Superior temporal gyrus (tissue), 1 donor: ENCODE results near the gene VSIG1.

Source experiments
- DNase-seq: peaks from one replicate; pipeline ENCODE4 v3.0.0-alpha.2; 2016; ENCODE audit errors: extremely low spot score

VSIG1 gene

DNA sequence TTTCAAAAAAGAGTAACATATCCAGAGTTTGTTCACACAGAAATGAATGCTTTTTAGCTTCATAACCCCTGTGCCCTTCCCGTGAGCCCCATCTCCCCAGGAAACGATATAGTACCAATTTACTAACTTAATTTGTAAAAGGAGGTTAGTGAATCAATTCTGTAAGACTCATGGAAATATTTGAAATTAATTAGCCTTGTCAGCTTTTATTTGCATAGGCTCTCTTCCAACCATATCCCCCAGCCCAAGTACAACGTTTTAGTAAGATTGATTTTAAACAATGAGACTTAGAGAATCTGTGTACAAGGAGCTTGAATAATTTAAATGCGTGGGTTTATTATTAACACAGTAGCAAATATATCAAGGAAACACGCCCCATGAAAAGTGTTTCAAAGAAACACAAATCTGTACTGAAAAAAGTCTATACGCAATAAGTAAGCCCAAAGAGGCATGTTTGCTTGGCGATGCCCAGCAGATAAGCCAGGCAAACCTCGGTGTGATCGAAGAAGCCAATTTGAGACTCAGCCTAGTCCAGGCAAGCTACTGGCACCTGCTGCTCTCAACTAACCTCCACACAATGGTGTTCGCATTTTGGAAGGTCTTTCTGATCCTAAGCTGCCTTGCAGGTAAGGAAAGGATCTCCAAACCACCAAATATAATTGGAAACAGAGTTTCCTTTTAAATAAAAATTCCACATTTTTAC is at the start of gene VSIG1:
VSIG1 (plus strand) TSS at position 512 of the 703 bp plus-strand sequence; CDS start at position 578, 66 bp downstream.
- no peak for DNase-seq

GRCh38 chrX:107996124-107996523 is 48.7 kb upstream of the VSIG1 start:
- no peak for DNase-seq

- no peak for DNase-seq
Observed at GRCh38 chrX:108000751-108001150, 44.1 kb upstream of the VSIG1 start.

GRCh38 chrX:108001218-108001814 is 43.5 kb upstream of the VSIG1 start:
- no peak for DNase-seq

- no peak for DNase-seq
Observed at GRCh38 chrX:108018656-108019381, 26.0 kb upstream of the VSIG1 start.

- DNase-seq, result no peak
Observed at GRCh38 chrX:108019382-108019875, 25.4 kb upstream of the VSIG1 start.

- no peak for DNase-seq
Observed at GRCh38 chrX:108020631-108021030, 24.2 kb upstream of the VSIG1 start.

GRCh38 chrX:108022491-108023089 is 22.3 kb upstream of the VSIG1 start:
- no peak for DNase-seq

DNA sequence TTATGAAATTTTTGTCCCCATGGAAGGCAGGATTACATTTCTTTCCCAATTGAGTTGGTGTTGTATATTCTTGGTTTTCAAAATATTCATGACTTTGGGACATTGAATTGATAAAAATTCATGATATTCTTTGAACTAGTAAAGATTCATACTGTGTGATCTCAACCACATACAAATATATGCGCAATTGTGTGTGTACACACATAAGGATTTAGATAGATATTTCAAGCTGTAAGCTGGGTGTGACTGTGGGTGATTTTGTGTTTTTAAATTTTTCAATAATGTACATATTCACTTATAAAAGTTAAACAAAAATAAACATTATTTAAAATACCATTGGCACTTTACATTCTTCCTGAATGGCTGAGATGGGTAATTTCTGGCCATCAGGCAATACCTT is 19.5 kb upstream of the VSIG1 start:
- DNase-seq, result no peak

GRCh38 chrX:108025954-108026600 is 18.8 kb upstream of the VSIG1 start:
- no peak for DNase-seq

DNA sequence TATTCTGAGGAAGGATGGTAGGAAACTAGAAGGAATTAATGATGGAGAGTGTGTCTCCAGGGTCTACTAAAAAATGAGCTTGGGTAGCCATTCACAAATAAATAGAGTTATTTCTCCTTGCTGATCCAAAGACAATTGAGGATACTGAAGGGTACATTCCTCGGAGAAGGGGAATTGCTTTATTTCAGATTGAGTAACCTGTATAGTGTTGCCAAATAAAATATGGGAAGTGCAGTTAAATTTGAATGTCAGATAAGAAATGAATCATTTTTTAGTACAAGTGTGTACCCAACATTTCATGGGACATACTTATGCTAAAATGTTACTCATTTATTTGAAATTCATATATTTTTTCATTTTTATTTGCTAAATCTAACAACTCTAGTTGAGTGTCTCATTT is 16.0 kb upstream of the VSIG1 start:
- DNase-seq, result no peak

- DNase-seq, result no peak
Observed at GRCh38 chrX:108029928-108030711, 14.7 kb upstream of the VSIG1 start.

DNA sequence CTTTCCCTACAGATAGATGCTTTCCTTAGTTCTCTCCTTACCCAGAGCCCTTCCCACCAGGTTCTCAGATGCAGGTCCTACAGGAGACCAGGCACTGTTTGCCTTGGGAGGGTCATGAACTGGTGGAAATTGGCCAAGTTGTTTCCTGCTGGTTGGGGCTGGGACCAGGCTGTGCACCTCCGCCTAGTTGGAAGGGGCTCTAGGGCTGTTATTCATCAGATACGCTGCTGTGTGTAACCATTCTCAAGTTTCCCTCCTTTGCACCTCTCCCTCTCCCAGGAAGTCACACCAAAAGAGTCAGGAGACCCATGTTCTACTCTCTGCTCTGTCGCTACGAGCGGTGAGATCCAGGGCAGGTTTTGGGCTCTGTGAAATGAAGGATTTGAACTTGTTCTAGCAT is 11.9 kb upstream of the VSIG1 start:
- DNase-seq, result no peak

DNA sequence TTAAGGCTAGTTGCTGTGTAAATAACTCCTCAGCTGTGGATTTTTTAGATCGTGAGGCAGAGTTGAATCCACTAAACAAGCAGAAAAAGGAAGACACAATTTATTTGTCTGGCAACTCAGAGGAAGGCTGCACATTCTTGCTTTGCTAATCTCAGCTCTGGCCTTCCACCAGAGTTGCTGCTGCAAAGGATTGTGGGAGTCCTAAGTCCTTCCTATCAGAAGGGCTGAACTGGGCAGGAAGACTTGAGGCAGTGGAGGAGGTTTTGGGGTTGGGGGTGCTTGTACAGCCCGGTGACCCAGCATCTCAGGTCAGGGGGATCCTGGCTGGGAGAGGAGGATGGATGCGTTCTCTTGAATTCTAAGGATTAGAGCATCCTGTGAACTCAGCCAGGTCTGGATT is 11.0 kb upstream of the VSIG1 start:
- DNase-seq, result no peak

- no peak for DNase-seq
Observed at GRCh38 chrX:108034725-108035124, 10.1 kb upstream of the VSIG1 start.

- DNase-seq, result no peak
Observed at GRCh38 chrX:108036298-108036973, 8.4 kb upstream of the VSIG1 start.

- no peak for DNase-seq
Observed at GRCh38 chrX:108049649-108050048, 4.8 kb downstream of the VSIG1 start.

DNA sequence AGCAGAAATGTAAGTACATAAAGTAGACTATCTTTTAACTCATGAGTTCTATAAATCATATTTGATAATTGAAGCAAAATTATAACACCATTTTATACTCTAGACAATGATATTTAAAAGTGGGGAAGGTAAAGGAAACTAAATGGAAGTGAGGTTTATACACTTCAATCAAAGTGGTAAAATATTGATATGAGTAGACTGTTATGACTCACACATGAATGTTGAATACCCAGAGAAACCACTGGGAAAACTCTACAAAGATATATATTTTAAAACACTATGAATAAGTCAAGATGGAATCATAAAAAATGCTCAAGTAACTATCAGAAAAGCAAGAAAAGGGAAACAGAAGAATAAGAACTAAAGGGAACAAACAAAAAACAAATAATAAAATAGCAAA is 8.4 kb downstream of the VSIG1 start:
- no peak for DNase-seq

DNA sequence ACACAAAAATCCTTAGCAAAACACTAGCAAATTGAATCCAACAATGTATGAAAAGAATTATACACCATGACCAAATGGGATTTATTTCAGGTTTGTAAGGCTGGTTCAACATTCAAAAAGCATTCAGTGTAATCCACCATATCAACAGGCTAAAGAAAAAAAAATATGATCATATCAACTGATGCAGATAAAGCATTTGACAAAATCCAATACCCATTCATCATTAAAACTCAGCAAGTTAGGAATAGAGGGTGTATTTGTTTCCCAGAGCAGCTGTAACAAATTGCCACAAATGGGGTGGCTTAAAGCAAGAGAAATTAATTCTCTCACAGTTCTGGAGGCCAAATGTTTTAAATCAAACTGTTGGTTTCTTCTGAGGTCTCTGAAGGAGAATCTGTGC is 10.7 kb downstream of the VSIG1 start:
- no peak for DNase-seq

DNA sequence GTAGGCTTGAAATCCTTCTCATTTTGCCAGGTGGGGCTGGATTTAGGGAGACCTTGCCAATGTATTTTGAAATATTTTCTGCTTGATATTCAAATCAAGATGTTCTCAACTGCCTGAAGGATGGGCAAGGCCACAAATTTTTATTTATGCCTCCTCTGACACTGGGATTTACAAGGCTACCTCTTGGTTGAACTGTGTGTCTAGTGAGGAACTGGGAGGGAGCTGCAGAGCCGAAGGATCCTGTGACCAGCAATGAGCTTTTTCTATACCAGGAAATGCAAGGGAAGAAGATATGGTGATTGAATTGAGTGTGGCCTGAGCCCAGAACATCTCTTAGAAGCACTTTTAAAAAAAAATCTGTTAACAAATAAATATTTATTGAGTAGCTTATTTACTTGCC is 14.9 kb downstream of the VSIG1 start:
- DNase-seq, result no peak

- DNase-seq, result no peak
Observed at GRCh38 chrX:108064001-108064400, 19.1 kb downstream of the VSIG1 start.
